ENCODE results near the gene RHBDF2. TPM values are rescaled to one million over a fixed set of nuclear protein-coding genes. Genes with fewer than 3 reads are reported as not detected.

The RHBDF2 gene
- total RNA-seq, 2 donors from 2014 or later, result 156 to 234 TPM

DNA sequence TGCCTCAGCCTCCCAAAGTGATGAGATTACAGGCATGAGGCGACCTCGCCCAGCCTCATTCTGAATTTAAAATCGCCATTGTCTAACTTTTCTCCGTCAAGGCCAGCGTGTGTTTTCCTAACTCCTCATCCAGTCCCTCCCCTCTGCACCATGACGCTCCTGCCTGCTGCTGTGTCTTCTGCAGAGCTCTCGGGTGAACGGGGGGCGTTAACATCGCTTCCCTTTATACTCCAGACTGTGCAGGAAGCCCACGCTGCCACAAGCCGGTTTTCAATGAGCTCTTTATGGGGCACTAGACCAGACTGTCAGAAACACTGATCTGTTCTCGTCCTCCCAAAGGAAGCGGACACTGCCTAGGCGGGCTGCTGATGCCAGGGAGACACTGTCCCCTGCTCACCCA lies 20.6 kb downstream of the RHBDF2 start:
- Mint-ChIP-seq H3K4me3 (no peak overlapping the region), H3K36me3 (peaks cover 5% of the 10 kb centered on the region), H3K9me3 (no peaks in the 10 kb centered on the region), H3K27me3 (no peaks in the 10 kb centered on the region), H3K27ac (peak overlapping the region; percentile 27 to 81), H3K4me1 (ENCODE audit: low read depth in 2 of 2) (peaks cover 24 to 29% of the 10 kb centered on the region in 2 donors)
- no peak for DNase-seq (ENCODE audit: low spot score)
- ATAC-seq, result no peak

DNA sequence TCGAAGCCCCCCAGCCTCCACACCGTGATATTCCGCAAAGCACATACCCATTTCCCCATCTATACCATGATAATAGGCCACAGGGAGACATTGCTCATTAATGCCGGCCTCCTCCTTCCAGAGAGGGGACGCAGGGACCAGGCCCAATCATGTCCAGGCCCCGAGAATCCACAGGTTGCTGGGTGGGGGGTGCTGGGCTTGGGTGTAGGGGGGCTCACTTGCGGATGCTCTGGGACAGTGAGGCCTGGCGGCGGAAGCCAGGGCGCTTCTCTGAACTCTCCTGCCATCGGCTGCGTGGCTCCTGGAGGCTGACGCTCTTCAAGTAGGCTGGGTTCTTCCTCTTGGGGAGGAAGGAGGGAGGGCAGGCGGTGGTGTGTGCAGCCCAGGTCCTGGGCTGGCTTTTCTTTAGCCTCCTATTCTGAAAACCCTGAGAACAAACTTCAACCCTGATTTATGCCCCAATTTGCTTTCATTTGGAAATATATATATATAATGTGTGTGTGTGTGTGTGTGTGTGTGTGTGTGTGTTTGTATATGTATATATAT lies 21.6 kb downstream of the RHBDF2 start:
- Mint-ChIP-seq H3K36me3 (peaks cover 5% of the 10 kb centered on the region), H3K4me3 (no peak overlapping the region), H3K4me1 (ENCODE audit: low read depth in 2 of 2) (peaks cover 19 to 24% of the 10 kb centered on the region in 2 donors), H3K27me3 (no peaks in the 10 kb centered on the region), H3K27ac (no peak overlapping the region), H3K9me3 (no peaks in the 10 kb centered on the region)
- DNase-seq (ENCODE audit: low spot score), result no peak
- no peak for ATAC-seq

DNA sequence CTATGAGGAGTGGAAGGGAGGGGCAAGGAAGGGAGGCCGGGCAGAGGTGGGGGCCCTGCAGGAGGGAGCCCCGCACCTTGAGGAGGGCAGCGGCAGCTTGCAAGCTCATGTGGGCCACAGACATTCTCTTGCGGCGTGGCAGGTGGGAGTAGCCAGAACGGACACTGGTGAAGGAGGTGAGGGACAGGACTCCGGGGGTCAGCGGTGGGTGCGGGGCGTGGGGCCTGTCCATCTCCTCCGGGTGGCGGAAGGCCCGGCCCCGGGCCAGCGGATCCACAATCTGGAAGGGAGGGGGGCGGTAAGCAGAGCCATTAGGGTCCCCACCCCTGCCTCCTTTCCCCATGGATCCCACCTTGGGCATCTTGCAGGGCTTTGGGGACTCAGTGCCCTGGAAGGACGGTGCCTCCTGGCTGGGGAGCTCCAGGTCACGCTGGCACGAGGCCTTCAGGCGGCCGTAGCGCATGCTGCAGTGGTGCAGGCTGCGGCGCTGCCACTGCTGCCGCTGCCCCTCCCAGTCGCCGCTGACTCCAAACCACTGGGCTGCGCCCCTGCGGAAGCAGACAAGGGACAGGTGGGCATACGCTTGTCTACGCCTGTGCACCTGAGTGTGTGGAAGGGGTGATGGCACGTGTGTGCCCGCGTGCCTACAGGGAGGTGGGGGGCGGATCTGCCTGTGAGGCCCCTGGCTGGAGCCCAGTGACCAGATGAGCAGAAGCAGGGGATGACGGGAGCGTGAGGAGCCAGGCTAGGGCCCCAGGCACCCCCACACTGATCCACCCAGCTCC lies 22.3 kb downstream of the RHBDF2 start:
- ATAC-seq (no peak), DNase-seq (ENCODE audit: low spot score) (no peak)
- Mint-ChIP-seq H3K27ac (no peak overlapping the region), H3K4me3 (no peak overlapping the region), H3K27me3 (no peaks in the 10 kb centered on the region), H3K36me3 (peaks cover 5% of the 10 kb centered on the region), H3K9me3 (no peaks in the 10 kb centered on the region), H3K4me1 (ENCODE audit: low read depth in 2 of 2) (peaks cover 14 to 20% of the 10 kb centered on the region in 2 donors)

DNA sequence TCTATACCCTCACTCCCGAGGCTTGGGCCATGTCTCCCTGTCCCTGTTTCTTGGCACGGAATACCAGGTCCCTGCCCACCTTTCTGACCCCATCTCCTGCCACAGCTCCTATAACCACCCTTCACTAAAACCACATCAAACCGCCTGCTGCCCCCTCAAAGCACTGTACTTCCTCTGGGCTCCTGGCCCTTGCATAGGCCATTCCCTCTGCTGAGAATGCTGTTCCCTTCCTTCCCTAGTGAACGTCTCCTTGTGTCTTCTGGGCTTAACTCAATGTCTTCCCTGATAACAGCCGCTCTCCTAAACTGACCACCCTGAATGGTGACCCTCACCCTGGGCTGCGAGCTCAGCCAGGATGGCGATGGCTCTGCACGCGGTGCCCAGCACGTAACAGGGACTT lies 23.1 kb downstream of the RHBDF2 start:
- H3K27ac Mint-ChIP-seq, result peak overlapping the region; percentile 6 to 13
- no peaks in the 10 kb centered on the region for H3K9me3 Mint-ChIP-seq
- H3K4me3 Mint-ChIP-seq, result no peak overlapping the region
- H3K4me1 Mint-ChIP-seq (ENCODE audit: low read depth in 2 of 2), result peaks cover 14 to 20% of the 10 kb centered on the region in 2 donors
- no peak for ATAC-seq
- H3K36me3 Mint-ChIP-seq, result peaks cover 5% of the 10 kb centered on the region
- H3K27me3 Mint-ChIP-seq, result no peaks in the 10 kb centered on the region
- no peak for DNase-seq (ENCODE audit: low spot score)

DNA sequence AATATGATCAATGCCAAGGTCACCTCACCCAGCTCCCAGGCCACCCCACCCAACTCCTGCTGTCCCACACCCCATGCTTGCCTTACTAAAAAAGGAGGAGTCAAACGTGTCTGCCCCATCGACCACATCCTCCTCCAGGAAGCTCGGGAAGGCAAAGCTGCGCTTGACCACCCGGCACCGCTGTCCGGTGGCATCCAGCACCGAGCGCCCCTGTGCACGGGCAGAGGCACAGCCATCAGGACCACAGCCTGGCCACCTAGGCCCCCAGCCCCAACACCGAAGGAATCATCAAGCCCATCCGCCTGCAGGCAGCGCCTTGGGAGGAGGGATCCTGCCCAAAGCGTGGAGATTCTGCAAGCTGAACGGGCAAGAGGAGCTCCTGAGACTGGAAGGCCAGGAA lies 23.6 kb downstream of the RHBDF2 start:
- peaks cover 14 to 20% of the 10 kb centered on the region in 2 donors for H3K4me1 Mint-ChIP-seq (ENCODE audit: low read depth in 2 of 2)
- H3K27ac Mint-ChIP-seq, result peak overlapping the region; percentile 6 to 13
- H3K9me3 Mint-ChIP-seq, result no peaks in the 10 kb centered on the region
- ATAC-seq, result no peak
- no peaks in the 10 kb centered on the region for H3K27me3 Mint-ChIP-seq
- peaks cover 5% of the 10 kb centered on the region for H3K36me3 Mint-ChIP-seq
- DNase-seq (ENCODE audit: low spot score), result no peak
- H3K4me3 Mint-ChIP-seq, result no peak overlapping the region

DNA sequence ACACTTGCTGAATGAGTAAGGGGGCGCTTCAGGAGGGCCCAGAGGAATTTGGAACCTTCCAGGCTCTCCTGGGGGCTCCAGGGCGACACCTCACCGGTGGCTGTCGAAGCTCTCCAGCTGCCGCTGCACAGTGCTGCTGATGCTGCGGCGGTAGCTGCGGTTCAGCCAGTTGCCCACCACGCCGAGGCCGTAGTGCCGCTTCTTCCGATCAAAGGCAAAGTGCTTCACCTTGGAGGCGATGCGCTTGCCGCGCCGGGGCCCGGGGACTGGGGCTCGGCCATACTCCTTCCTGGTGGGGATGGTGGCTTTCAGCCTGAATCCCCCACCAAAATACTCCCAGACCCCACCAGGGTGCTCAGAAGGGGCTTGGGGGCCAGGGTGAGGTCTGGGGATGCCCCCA lies 24.5 kb downstream of the RHBDF2 start:
- Mint-ChIP-seq H3K27ac (no peak overlapping the region), H3K9me3 (no peaks in the 10 kb centered on the region), H3K27me3 (no peaks in the 10 kb centered on the region), H3K36me3 (peaks cover under 1% of the 10 kb centered on the region), H3K4me3 (no peak overlapping the region), H3K4me1 (ENCODE audit: low read depth in 2 of 2) (peaks cover 10 to 14% of the 10 kb centered on the region in 2 donors)
- DNase-seq (ENCODE audit: low spot score) (no peak), ATAC-seq (no peak)

DNA sequence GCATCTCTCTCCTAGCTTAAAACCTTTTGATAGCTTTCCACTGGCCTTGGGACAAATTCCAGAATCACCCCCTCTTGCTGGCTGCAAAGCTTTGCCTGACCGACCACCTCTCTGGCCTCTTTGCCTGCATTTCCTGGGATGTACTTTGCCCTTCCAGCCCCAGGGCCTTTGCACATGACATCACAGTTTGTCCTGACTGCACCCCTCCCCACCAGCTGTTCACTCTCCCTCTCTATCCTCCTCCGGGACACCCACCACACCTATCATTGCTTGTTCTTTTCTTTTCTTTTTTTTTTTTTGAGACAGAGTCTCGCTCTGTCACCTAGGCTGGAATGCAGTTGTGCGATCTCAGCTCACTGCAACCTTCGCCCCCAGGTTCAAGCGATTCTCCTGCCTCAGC lies 25.9 kb downstream of the RHBDF2 start:
- no peak for ATAC-seq
- Mint-ChIP-seq H3K27me3 (no peaks in the 10 kb centered on the region), H3K4me3 (no peak overlapping the region), H3K9me3 (no peaks in the 10 kb centered on the region), H3K27ac (peak overlapping the region in 1 of 2 donors; percentile 28), H3K4me1 (ENCODE audit: low read depth in 2 of 2) (peaks cover 5 to 8% of the 10 kb centered on the region in 2 donors), H3K36me3 (no peaks in the 10 kb centered on the region)
- DNase-seq (ENCODE audit: low spot score), result no peak

DNA sequence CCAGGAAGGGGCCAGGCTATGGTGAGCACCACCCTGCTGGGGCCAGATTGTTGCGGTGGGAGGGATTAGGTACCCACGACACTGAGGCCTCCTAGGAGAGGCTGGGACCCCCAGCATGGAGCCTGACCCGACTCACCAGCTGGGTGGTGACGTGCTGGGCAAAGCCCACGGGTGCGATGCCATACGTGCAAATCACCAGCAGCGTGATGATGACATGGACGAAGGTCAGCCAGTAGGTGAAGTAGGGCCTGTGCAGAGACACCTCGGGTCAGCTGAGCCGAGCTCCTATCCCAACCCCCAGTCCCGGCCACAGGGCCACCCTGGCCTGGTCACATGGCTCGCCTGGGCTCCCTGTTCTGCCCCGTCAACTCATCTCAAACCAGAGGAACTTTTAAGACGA lies 26.3 kb downstream of the RHBDF2 start:
- Mint-ChIP-seq H3K4me1 (ENCODE audit: low read depth in 2 of 2) (peaks cover 5 to 8% of the 10 kb centered on the region in 2 donors), H3K36me3 (no peaks in the 10 kb centered on the region), H3K9me3 (no peaks in the 10 kb centered on the region), H3K4me3 (no peak overlapping the region), H3K27ac (peak overlapping the region in 1 of 2 donors; percentile 28), H3K27me3 (no peaks in the 10 kb centered on the region)
- DNase-seq (ENCODE audit: low spot score) (no peak), ATAC-seq (peak in 1 of 2 donors; percentile 7)

DNA sequence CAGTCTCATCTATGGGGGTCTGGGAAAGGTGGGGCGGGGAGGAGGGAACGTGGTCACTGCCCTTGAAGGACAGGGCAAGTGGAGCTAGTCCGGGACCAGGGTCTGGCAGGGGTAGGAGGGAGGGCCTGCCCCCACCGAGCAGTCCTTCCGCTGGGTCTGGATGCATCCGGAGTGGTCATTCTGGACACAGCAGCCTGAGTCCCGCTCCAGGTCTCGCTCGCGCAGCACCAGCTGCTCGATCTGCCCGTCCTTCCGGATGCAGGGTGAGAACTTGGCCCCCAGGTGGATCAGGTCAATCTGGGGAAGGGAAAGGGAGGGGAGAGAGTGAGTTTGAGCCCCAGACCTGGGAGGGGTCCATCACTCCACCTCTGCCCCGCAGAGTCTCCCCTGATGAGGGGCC lies 27.0 kb downstream of the RHBDF2 start:
- H3K27ac Mint-ChIP-seq, result no peak overlapping the region
- H3K9me3 Mint-ChIP-seq, result no peaks in the 10 kb centered on the region
- peaks cover 5 to 8% of the 10 kb centered on the region in 2 donors for H3K4me1 Mint-ChIP-seq (ENCODE audit: low read depth in 2 of 2)
- H3K27me3 Mint-ChIP-seq, result no peaks in the 10 kb centered on the region
- ATAC-seq (no peak), DNase-seq (ENCODE audit: low spot score) (no peak)
- no peaks in the 10 kb centered on the region for H3K36me3 Mint-ChIP-seq
- no peak overlapping the region for H3K4me3 Mint-ChIP-seq

DNA sequence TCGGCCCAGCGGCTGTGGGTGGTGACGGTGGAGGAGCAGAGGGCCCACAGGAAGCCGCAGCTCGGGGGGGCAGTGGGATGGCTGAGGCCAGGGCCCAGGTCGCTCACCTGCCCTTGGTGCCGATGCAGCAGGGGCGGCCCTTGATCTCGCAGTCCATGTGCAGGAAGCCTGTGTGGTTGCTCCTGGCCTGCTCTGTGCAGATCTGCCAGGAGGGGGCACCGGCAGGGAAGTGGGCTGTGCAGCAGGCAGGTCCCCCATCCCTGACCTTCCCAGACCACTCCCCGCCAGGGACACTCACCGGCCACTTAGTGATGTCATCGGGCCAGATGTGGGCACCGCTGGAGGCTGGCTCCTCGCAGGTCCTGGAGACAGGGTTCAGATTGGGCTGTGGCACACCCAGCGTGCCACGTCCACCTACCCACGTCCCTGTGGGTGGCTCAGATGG lies 27.7 kb downstream of the RHBDF2 start:
- no peak for DNase-seq (ENCODE audit: low spot score)
- Mint-ChIP-seq H3K36me3 (no peaks in the 10 kb centered on the region), H3K27ac (peak overlapping the region in 1 of 2 donors; percentile 29), H3K27me3 (no peaks in the 10 kb centered on the region), H3K9me3 (no peaks in the 10 kb centered on the region), H3K4me1 (ENCODE audit: low read depth in 2 of 2) (peaks cover 5 to 8% of the 10 kb centered on the region in 2 donors), H3K4me3 (no peak overlapping the region)
- ATAC-seq, result peak in 1 of 2 donors; percentile 7

DNA sequence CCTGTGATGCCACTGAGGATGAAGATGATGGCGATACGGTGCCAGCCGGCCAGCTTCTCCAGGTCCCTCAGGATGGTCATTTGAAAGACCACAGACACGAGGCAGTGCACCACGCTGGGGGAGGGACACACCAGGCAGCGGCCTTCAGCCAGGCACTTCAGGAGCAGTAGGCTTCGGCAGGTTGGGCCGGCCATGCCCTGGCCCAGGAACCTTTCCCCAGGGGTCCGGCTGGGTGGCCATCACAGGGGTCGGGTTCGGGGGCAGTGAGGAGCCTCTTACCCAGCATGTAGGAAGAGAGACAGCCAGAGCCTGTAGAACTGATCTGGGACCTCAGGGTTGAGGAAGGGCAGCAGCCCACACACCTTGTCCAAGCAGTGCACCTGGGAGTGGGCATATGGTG lies 28.5 kb downstream of the RHBDF2 start:
- DNase-seq (ENCODE audit: low spot score) (no peak), ATAC-seq (no peak)
- peaks cover 0 to 4% of the 10 kb centered on the region in 2 donors for H3K4me1 Mint-ChIP-seq (ENCODE audit: low read depth in 2 of 2)
- H3K4me3 Mint-ChIP-seq, result no peak overlapping the region
- no peaks in the 10 kb centered on the region for H3K9me3 Mint-ChIP-seq
- peak overlapping the region in 1 of 2 donors; percentile 29 for H3K27ac Mint-ChIP-seq
- H3K36me3 Mint-ChIP-seq, result no peaks in the 10 kb centered on the region
- no peaks in the 10 kb centered on the region for H3K27me3 Mint-ChIP-seq

DNA sequence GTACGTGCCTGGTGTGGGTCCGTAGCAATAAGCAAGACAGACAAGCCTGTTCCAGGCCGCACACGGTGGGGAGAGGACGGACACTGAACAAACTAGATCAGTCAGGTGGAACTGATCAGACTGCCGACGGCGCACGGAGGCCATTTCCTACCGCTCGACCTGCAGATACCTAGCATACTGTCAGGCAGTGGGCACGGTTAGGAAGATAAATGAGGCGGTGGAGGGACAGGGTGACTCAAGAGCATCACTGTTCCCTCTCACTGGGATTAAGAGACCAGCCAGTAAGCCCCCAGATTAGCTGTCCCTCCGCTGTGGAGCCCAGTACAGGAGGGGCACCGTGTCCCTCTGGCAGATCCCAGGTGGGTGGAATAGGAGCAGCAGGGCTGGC lies 29.0 kb downstream of the RHBDF2 start:
- no peaks in the 10 kb centered on the region for H3K9me3 Mint-ChIP-seq
- H3K27ac Mint-ChIP-seq, result no peak overlapping the region
- no peak for ATAC-seq
- no peak for DNase-seq (ENCODE audit: low spot score)
- no peak overlapping the region for H3K4me3 Mint-ChIP-seq
- no peaks in the 10 kb centered on the region for H3K36me3 Mint-ChIP-seq
- H3K27me3 Mint-ChIP-seq, result no peaks in the 10 kb centered on the region
- peaks cover 0 to 4% of the 10 kb centered on the region in 2 donors for H3K4me1 Mint-ChIP-seq (ENCODE audit: low read depth in 2 of 2)

DNA sequence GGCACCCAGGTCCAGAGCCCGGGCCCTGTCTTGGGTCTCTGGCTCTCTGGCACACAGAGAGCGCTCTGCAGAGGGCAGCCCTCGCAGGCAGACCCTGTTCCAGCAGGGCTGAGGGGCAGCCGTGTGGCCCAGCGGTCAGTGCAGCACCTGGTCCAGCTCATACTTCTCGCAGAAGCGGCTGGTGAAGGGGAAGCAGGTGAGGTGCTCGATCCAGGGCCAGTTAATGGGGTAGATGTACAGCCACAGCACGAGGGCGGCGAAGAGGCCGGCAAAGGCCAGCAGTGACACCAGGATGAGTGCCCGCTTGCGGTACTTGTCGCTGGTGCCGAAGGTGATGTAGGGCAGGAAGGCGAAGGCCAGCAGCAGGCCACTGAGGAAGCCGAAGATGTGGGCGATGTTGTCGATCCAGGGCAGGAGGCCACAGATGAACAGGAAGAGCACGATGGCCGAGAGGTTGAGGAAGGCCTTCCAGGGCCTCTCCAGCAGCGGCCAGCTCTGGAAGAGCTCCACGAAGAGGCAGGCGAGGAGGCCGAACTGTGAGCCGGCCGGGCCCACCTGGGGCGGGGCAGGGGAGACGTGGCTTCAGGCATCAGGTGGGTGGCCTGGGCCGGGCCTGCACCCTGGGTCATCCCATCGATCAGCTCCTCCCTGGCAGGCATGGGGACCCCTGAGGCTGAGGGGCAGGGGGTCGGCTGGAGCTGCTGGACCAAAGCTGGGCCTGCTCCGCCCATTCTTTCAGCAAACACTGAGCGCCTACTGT lies 29.5 kb downstream of the RHBDF2 start:
- H3K36me3 Mint-ChIP-seq, result no peaks in the 10 kb centered on the region
- no peak for ATAC-seq
- H3K4me3 Mint-ChIP-seq, result no peak overlapping the region
- no peaks in the 10 kb centered on the region for H3K27me3 Mint-ChIP-seq
- peaks cover 0 to 4% of the 10 kb centered on the region in 2 donors for H3K4me1 Mint-ChIP-seq (ENCODE audit: low read depth in 2 of 2)
- peak overlapping the region in 1 of 2 donors; percentile 19 for H3K27ac Mint-ChIP-seq
- no peak for DNase-seq (ENCODE audit: low spot score)
- H3K9me3 Mint-ChIP-seq, result no peaks in the 10 kb centered on the region
